GM23338 (cell line): Measurements from ENCODE around the gene ZBTB2. TPM values are rescaled to one million over a fixed set of nuclear protein-coding genes. Genes with fewer than 3 reads are reported as not detected.

ENCODE experiments used
- CREB1 ChIP-seq: fragments of 250-450 bp; sonication (Bioruptor Pico); IDR thresholded peaks from 2 replicates; pipeline ENCODE4 v1.5.0; 2020; ENCODE audit warnings: low read depth, mild to moderate bottlenecking, moderate library complexity
- STAT1 ChIP-seq: IDR thresholded peaks from one replicate; pipeline ENCODE4 v1.6.1; 2016; ENCODE audit warnings: antibody characterized with exemption; ENCODE audit not compliant: unreplicated experiment
- ZNF114 ChIP-seq: fragments of 250-450 bp; sonication (Bioruptor Pico); IDR thresholded peaks from 2 replicates; pipeline ENCODE4 v1.5.0; 2020; ENCODE audit warnings: mild to moderate bottlenecking, moderate library complexity
- ZNF331 ChIP-seq: fragments of 250-450 bp; sonication (Bioruptor Pico); IDR thresholded peaks from 2 replicates; pipeline ENCODE4 v1.5.0; 2020; ENCODE audit warnings: low read depth, mild to moderate bottlenecking, moderate library complexity
- polyA plus RNA-seq: library from polyadenylated mRNA; unstranded; fragments of >200 nt; fragmentation: Nextera tagmentation; extraction: Ambion mirVana; gene quantifications from 2 replicates; pipeline ENCODE4 v1.2.1, GENCODE V29; 2016
- total RNA-seq: library from RNA; depleted of rRNA; stranded (reverse); fragments of >200 nt; shearing (Covaris generic); gene quantifications from 2 replicates; pipeline ENCODE4 v1.2.3, GENCODE V29; 2014
- TF ChIP-seq, protein P1 (sequence below): fragments of 250-450 bp; sonication (Bioruptor Pico); IDR thresholded peaks from 2 replicates; pipeline ENCODE4 v1.5.0; 2020; ENCODE audit warnings: mild to moderate bottlenecking, moderate library complexity
- TF ChIP-seq, protein P2 (sequence below), 2 experiments: fragments of 200-600 bp in 1 of 2; sonication (generic) in 1 of 2; conservative IDR thresholded peaks; 2 replicates each; pipeline versions ENCODE4 v1.5.1 to v1.6.1; 2016 to 2017; ENCODE audit warnings: antibody characterized with exemption in 2 of 2, low read depth in 2 of 2, mild to moderate bottlenecking in 2 of 2, moderate library complexity in 1 of 2
- TF ChIP-seq, protein P3 (sequence below): IDR thresholded peaks from one replicate; pipeline ENCODE4 v1.6.1; 2018; ENCODE audit warnings: antibody characterized with exemption; ENCODE audit not compliant: unreplicated experiment

Gene ZBTB2
- total and polyA plus RNA-seq, 2 experiments from 2014 or later = 11.4 to 21.9 TPM

DNA sequence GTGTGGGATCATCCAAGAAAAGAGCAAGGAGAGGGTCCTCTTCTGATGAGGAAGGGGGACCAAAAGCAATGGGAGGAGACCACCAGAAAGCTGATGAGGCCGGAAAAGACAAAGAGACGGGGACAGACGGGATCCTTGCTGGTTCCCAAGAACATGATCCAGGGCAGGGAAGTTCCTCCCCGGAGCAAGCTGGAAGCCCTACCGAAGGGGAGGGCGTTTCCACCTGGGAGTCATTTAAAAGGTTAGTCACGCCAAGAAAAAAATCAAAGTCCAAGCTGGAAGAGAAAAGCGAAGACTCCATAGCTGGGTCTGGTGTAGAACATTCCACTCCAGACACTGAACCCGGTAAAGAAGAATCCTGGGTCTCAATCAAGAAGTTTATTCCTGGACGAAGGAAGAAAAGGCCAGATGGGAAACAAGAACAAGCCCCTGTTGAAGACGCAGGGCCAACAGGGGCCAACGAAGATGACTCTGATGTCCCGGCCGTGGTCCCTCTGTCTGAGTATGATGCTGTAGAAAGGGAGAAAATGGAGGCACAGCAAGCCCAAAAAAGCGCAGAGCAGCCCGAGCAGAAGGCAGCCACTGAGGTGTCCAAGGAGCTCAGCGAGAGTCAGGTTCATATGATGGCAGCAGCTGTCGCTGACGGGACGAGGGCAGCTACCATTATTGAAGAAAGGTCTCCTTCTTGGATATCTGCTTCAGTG lies 40.8 kb downstream of the ZBTB2 start (continued):
- TF ChIP-seq, protein P1, sequence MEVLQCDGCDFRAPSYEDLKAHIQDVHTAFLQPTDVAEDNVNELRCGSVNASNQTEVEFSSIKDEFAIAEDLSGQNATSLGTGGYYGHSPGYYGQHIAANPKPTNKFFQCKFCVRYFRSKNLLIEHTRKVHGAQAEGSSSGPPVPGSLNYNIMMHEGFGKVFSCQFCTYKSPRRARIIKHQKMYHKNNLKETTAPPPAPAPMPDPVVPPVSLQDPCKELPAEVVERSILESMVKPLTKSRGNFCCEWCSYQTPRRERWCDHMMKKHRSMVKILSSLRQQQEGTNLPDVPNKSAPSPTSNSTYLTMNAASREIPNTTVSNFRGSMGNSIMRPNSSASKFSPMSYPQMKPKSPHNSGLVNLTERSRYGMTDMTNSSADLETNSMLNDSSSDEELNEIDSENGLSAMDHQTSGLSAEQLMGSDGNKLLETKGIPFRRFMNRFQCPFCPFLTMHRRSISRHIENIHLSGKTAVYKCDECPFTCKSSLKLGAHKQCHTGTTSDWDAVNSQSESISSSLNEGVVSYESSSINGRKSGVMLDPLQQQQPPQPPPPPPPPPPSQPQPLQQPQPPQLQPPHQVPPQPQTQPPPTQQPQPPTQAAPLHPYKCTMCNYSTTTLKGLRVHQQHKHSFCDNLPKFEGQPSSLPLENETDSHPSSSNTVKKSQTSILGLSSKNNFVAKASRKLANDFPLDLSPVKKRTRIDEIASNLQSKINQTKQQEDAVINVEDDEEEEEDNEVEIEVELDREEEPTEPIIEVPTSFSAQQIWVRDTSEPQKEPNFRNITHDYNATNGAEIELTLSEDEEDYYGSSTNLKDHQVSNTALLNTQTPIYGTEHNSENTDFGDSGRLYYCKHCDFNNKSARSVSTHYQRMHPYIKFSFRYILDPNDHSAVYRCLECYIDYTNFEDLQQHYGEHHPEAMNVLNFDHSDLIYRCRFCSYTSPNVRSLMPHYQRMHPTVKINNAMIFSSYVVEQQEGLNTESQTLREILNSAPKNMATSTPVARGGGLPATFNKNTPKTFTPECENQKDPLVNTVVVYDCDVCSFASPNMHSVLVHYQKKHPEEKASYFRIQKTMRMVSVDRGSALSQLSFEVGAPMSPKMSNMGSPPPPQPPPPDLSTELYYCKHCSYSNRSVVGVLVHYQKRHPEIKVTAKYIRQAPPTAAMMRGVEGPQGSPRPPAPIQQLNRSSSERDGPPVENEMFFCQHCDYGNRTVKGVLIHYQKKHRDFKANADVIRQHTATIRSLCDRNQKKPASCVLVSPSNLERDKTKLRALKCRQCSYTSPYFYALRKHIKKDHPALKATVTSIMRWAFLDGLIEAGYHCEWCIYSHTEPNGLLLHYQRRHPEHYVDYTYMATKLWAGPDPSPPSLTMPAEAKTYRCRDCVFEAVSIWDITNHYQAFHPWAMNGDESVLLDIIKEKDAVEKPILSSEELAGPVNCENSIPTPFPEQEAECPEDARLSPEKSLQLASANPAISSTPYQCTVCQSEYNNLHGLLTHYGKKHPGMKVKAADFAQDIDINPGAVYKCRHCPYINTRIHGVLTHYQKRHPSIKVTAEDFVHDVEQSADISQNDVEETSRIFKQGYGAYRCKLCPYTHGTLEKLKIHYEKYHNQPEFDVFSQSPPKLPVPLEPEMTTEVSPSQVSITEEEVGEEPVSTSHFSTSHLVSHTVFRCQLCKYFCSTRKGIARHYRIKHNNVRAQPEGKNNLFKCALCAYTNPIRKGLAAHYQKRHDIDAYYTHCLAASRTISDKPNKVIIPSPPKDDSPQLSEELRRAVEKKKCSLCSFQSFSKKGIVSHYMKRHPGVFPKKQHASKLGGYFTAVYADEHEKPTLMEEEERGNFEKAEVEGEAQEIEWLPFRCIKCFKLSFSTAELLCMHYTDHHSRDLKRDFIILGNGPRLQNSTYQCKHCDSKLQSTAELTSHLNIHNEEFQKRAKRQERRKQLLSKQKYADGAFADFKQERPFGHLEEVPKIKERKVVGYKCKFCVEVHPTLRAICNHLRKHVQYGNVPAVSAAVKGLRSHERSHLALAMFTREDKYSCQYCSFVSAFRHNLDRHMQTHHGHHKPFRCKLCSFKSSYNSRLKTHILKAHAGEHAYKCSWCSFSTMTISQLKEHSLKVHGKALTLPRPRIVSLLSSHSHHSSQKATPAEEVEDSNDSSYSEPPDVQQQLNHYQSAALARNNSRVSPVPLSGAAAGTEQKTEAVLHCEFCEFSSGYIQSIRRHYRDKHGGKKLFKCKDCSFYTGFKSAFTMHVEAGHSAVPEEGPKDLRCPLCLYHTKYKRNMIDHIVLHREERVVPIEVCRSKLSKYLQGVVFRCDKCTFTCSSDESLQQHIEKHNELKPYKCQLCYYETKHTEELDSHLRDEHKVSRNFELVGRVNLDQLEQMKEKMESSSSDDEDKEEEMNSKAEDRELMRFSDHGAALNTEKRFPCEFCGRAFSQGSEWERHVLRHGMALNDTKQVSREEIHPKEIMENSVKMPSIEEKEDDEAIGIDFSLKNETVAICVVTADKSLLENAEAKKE (CRISPR knock-in tag) = no peak
- TF ChIP-seq STAT1 = no peak
- no peak for TF ChIP-seq ZNF331 (CRISPR knock-in tag)
- TF ChIP-seq, protein P2, sequence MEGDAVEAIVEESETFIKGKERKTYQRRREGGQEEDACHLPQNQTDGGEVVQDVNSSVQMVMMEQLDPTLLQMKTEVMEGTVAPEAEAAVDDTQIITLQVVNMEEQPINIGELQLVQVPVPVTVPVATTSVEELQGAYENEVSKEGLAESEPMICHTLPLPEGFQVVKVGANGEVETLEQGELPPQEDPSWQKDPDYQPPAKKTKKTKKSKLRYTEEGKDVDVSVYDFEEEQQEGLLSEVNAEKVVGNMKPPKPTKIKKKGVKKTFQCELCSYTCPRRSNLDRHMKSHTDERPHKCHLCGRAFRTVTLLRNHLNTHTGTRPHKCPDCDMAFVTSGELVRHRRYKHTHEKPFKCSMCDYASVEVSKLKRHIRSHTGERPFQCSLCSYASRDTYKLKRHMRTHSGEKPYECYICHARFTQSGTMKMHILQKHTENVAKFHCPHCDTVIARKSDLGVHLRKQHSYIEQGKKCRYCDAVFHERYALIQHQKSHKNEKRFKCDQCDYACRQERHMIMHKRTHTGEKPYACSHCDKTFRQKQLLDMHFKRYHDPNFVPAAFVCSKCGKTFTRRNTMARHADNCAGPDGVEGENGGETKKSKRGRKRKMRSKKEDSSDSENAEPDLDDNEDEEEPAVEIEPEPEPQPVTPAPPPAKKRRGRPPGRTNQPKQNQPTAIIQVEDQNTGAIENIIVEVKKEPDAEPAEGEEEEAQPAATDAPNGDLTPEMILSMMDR (conservative IDR thresholded peaks at IDR 0.05; ENCODE audit: low read depth in 2 of 2) = no peak
- TF ChIP-seq, protein P3, sequence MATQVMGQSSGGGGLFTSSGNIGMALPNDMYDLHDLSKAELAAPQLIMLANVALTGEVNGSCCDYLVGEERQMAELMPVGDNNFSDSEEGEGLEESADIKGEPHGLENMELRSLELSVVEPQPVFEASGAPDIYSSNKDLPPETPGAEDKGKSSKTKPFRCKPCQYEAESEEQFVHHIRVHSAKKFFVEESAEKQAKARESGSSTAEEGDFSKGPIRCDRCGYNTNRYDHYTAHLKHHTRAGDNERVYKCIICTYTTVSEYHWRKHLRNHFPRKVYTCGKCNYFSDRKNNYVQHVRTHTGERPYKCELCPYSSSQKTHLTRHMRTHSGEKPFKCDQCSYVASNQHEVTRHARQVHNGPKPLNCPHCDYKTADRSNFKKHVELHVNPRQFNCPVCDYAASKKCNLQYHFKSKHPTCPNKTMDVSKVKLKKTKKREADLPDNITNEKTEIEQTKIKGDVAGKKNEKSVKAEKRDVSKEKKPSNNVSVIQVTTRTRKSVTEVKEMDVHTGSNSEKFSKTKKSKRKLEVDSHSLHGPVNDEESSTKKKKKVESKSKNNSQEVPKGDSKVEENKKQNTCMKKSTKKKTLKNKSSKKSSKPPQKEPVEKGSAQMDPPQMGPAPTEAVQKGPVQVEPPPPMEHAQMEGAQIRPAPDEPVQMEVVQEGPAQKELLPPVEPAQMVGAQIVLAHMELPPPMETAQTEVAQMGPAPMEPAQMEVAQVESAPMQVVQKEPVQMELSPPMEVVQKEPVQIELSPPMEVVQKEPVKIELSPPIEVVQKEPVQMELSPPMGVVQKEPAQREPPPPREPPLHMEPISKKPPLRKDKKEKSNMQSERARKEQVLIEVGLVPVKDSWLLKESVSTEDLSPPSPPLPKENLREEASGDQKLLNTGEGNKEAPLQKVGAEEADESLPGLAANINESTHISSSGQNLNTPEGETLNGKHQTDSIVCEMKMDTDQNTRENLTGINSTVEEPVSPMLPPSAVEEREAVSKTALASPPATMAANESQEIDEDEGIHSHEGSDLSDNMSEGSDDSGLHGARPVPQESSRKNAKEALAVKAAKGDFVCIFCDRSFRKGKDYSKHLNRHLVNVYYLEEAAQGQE = no peak
- TF ChIP-seq CREB1 (CRISPR knock-in tag) = no peak
- TF ChIP-seq ZNF114 (CRISPR knock-in tag) = no peak
